ENCODE data around the gene ATP5ME. TPM values are rescaled to one million over a fixed set of nuclear protein-coding genes. Genes with fewer than 3 reads are reported as not detected.

ATP5ME gene
- total and polyA plus RNA-seq, 2 of the 13 experiments (the other 11 are each of a cell fraction or from before 2014, with no cell fraction given): 305 to 753 TPM

DNA sequence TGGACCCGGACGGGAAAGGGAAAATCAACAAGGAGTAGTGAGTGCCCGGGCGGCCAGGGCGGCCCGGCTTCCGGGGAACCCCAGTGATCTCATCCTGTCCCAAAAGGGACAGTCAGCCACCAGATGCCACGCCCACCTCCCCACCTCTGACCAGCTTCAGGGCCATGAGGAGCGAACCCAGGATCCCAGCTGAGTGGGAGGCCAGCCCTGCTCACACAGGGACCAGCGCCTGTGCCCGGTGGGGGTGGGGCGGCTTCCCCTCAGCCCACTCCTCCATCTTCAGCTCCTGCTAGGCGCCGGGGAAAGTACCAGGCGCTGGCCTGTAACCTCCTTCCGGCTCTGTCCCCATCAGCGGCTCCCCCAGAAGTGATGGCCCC is 6.5 kb upstream of the ATP5ME start (continued):
- TF ChIP-seq ZBTB7B (CRISPR knock-in tag; IDR thresholded peaks at IDR 0.05) (no peak), ZNF687 (CRISPR knock-in tag; IDR thresholded peaks at IDR 0.05) (peak; percentile 34; the same call in 1 of the 2 replicates), DBP (CRISPR knock-in tag; IDR thresholded peaks at IDR 0.05; ENCODE audit: not compliant biosample characterization) (no peak), GABPB1 (CRISPR knock-in tag; IDR thresholded peaks at IDR 0.05) (peak; percentile 24; the same call in 1 of the 2 replicates), SMARCE1 (IDR thresholded peaks at IDR 0.05; ENCODE audit: borderline replicate concordance) (no peak), MBNL3 (CRISPR knock-in tag; conservative IDR thresholded peaks at IDR 0.05) (no peak), NCOA1 (CRISPR knock-in tag; IDR thresholded peaks at IDR 0.05) (no peak), ZNF235 (CRISPR knock-in tag; IDR thresholded peaks at IDR 0.05; ENCODE audit: borderline replicate concordance) (no peak)
- TF ChIP-seq, protein P1, sequence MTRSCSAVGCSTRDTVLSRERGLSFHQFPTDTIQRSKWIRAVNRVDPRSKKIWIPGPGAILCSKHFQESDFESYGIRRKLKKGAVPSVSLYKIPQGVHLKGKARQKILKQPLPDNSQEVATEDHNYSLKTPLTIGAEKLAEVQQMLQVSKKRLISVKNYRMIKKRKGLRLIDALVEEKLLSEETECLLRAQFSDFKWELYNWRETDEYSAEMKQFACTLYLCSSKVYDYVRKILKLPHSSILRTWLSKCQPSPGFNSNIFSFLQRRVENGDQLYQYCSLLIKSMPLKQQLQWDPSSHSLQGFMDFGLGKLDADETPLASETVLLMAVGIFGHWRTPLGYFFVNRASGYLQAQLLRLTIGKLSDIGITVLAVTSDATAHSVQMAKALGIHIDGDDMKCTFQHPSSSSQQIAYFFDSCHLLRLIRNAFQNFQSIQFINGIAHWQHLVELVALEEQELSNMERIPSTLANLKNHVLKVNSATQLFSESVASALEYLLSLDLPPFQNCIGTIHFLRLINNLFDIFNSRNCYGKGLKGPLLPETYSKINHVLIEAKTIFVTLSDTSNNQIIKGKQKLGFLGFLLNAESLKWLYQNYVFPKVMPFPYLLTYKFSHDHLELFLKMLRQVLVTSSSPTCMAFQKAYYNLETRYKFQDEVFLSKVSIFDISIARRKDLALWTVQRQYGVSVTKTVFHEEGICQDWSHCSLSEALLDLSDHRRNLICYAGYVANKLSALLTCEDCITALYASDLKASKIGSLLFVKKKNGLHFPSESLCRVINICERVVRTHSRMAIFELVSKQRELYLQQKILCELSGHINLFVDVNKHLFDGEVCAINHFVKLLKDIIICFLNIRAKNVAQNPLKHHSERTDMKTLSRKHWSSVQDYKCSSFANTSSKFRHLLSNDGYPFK (CRISPR knock-in tag; IDR thresholded peaks at IDR 0.05; ENCODE audit: borderline replicate concordance): no peak
- TF ChIP-seq, protein P2, sequence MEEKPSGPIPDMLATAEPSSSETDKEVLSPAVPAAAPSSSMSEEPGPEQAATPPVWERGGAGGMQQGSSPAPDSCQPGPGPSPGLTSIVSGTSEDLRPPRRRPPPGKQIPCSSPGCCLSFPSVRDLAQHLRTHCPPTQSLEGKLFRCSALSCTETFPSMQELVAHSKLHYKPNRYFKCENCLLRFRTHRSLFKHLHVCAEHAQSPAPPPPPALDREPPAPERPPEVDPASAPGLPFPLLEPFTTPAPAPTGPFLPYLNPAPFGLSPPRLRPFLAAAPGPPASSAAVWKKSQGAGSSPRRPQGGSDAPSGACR (CRISPR knock-in tag; IDR thresholded peaks at IDR 0.05): no peak
- TF ChIP-seq, protein P3, sequence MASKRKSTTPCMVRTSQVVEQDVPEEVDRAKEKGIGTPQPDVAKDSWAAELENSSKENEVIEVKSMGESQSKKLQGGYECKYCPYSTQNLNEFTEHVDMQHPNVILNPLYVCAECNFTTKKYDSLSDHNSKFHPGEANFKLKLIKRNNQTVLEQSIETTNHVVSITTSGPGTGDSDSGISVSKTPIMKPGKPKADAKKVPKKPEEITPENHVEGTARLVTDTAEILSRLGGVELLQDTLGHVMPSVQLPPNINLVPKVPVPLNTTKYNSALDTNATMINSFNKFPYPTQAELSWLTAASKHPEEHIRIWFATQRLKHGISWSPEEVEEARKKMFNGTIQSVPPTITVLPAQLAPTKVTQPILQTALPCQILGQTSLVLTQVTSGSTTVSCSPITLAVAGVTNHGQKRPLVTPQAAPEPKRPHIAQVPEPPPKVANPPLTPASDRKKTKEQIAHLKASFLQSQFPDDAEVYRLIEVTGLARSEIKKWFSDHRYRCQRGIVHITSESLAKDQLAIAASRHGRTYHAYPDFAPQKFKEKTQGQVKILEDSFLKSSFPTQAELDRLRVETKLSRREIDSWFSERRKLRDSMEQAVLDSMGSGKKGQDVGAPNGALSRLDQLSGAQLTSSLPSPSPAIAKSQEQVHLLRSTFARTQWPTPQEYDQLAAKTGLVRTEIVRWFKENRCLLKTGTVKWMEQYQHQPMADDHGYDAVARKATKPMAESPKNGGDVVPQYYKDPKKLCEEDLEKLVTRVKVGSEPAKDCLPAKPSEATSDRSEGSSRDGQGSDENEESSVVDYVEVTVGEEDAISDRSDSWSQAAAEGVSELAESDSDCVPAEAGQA (IDR thresholded peaks at IDR 0.05; ENCODE audit: low read depth): 0 out of 2 replicates have a peak, but pooled peaks have one; percentile 7
- TF ChIP-seq, protein P3 (CRISPR knock-in tag; IDR thresholded peaks at IDR 0.05; ENCODE audit: borderline replicate concordance): no peak

Data from HepG2 (cell line).